ENCODE results near the gene SDHAF1.

- TF ChIP-seq CTCF (conservative IDR thresholded peaks at IDR 0.05) = no peak
- no peak for TF ChIP-seq EZH2 (IDR thresholded peaks at IDR 0.05; ENCODE audit: low read depth)
These were observed 24.2 kb downstream of the SDHAF1 start for GRCh38 chr19:36019061-36019670.
